ENCODE results near the gene PTPRQ.

Gene PTPRQ

DNA sequence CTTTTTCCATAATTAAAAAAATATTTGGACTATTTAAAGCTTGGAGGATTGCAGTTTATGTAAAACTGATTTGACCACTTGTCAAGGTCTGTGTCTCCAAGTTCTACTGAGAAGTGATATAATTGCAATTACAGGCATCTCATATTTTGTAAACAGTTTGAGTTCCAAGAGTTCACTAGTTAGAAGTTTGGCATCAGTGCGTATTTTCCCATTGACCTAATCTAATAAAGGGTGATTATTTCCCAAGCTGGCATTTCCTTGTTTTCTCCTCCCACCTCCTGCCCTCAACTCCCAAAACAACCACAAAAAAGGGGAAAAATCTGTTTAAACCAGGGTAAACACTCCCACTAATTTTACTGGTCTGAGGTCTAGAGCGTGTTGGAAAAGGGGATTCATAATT, 260.4 kb downstream of the PTPRQ start:
- DNase-seq (ENCODE audit: low read depth), result no peak
- TF ChIP-seq, protein P1, sequence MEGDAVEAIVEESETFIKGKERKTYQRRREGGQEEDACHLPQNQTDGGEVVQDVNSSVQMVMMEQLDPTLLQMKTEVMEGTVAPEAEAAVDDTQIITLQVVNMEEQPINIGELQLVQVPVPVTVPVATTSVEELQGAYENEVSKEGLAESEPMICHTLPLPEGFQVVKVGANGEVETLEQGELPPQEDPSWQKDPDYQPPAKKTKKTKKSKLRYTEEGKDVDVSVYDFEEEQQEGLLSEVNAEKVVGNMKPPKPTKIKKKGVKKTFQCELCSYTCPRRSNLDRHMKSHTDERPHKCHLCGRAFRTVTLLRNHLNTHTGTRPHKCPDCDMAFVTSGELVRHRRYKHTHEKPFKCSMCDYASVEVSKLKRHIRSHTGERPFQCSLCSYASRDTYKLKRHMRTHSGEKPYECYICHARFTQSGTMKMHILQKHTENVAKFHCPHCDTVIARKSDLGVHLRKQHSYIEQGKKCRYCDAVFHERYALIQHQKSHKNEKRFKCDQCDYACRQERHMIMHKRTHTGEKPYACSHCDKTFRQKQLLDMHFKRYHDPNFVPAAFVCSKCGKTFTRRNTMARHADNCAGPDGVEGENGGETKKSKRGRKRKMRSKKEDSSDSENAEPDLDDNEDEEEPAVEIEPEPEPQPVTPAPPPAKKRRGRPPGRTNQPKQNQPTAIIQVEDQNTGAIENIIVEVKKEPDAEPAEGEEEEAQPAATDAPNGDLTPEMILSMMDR (IDR thresholded peaks at IDR 0.05; ENCODE audit: insufficient read depth, low read depth, low read length, missing control alignments), result no peak
- no peak overlapping the region for H3K4me3 ChIP-seq (ENCODE audit: low read length)

DNA sequence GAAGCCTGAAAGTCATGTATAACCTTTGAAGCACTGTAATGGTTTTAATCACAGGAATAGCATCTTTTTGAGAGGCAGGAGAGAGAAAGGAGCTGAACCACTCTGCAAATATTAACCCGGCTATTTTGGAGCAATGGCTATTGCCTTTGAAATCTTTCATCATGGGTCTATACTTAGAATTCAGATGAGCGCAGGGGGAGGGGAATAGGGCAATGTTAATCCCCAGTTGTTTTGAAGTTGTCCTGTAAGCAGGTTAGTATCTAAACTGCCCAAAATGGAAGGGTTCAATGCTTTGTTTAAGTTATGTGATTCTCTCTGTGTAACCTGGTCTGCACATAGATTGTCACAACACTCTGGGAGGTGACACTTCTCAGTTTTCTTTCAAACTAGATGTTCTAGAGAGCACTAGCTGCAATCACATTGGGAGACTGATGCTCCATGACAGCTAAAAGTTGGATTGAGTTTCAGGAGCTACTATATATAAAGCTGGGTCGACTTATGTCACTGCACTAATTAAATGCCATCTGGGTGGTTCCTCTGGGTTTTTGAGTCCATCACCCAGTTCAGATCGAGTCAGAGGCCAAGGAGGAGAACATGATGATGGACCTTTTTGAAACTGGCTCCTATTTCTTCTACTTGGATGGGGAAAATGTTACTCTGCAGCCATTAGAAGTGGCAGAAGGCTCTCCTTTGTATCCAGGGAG, 263.2 kb downstream of the PTPRQ start, which contains the start of gene MYF6:
Gene MYF6, plus strand, starts transcription at position 509 of the 704 bp plus-strand sequence. Its CDS starts 86 bp downstream, at position 595.
- TF ChIP-seq, protein P1 (IDR thresholded peaks at IDR 0.05; ENCODE audit: insufficient read depth, low read depth, low read length, missing control alignments), result no peak
- no peak for DNase-seq (ENCODE audit: low read depth)
- no peak within 1 kb of the TSS for H3K4me3 ChIP-seq (ENCODE audit: low read length)

DNA sequence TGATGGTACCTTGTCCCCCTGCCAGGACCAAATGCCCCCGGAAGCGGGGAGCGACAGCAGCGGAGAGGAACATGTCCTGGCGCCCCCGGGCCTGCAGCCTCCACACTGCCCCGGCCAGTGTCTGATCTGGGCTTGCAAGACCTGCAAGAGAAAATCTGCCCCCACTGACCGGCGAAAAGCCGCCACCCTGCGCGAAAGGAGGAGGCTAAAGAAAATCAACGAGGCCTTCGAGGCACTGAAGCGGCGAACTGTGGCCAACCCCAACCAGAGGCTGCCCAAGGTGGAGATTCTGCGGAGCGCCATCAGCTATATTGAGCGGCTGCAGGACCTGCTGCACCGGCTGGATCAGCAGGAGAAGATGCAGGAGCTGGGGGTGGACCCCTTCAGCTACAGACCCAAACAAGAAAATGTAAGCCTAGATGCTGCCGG, 263.8 kb downstream of the PTPRQ start:
- no peak overlapping the region for H3K4me3 ChIP-seq (ENCODE audit: low read length)
- TF ChIP-seq, protein P1 (IDR thresholded peaks at IDR 0.05; ENCODE audit: insufficient read depth, low read depth, low read length, missing control alignments), result no peak
- no peak for DNase-seq (ENCODE audit: low read depth)

DNA sequence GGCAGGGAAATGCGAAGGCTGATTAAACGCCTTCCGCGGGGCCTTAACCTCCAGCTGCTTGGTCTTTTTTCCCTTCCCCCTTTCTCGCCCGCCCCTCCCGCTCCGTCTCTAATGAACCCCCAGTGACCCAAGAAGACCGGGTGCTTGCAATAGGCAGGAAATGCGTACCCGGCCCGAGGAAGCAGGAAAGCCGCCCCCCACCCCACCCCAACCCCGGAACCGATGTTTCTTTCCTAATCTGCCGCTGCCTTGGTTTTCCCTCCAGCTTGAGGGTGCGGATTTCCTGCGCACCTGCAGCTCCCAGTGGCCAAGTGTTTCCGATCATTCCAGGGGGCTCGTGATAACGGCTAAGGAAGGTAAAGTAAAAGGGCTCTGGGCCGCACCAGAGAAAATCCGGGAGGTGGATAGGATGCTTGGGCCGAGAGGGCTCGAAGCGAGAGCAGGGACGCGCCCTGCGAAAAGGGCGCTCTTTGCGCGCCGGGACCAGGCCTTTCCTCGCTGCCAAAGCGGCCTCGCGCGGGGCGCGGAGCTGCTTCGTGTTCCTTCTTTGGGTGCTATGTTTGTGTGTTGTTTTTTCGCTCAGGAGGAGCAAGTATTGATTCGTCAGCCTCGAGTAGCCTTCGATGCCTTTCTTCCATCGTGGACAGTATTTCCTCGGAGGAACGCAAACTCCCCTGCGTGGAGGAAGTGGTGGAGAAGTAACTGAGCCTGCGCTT, 264.4 kb downstream of the PTPRQ start:
- no peak overlapping the region for H3K4me3 ChIP-seq (ENCODE audit: low read length)
- TF ChIP-seq, protein P1 (IDR thresholded peaks at IDR 0.05; ENCODE audit: insufficient read depth, low read depth, low read length, missing control alignments), result no peak

DNA sequence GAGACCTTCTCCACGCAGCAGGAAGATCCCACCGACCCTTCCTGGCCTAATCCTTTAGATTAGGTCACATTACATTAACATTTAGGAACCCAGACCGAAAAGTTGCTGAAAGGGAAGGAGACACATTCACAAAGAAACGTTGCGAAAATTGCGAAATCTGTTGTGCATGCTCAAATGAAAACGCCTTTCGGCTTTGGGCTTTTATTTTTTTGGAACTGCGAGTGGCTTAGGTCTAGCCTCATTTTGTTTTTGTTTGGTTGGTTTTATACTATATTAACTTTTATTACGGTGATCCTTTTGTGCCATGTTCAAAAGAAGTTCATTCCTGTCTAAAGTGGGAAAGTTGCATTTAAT, 264.9 kb downstream of the PTPRQ start:
- H3K4me3 ChIP-seq (ENCODE audit: low read length), result no peak overlapping the region
- no peak for DNase-seq (ENCODE audit: low read depth)
- TF ChIP-seq, protein P1 (IDR thresholded peaks at IDR 0.05; ENCODE audit: insufficient read depth, low read depth, low read length, missing control alignments), result no peak

More for the DNA sequence above, 264.4 kb downstream of the PTPRQ start:
- no peak for DNase-seq (ENCODE audit: low read depth)

DNA sequence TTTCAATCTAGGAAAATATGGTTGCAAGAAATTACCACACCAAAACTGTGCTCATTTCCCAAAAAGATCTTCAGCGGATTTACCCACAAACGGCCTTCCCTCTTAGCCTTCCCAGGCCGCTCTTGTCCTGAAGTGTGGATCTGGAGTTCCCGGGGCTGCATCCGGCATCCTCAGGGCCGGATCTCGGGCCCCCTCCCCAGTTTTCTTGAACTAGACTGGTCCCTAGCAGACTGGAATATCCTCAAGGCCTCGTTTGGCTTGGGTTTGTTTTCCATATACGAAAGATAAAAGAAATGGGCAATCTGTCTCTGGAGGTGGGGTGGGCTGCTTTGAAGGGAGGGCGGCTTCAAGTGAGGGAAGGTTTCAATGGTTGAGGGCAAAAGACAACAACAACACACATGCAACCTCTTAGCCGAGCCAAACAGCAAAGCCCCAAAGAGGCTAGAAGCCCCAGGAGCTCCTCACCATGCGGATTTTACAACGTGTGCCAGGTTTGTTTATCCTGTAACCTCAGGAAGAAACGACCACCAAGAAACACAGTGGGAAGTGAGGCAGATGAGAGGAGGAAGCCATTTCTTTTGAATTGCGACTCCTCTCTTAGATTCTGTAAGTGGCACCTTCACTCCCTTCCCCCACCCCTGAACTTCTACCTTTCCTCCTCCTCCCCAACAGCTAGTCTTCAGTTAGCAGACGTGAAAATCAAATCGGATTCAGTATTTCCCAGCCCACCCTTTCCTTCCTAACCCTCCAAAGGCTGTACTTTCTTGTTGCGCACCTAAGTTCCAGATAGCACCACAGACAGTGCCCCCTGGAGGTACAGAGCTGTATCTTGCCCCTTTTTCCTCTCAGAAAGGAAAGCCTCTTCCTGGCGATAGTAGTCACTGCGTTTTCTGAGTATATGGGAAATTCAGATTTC, 266.0 kb downstream of the PTPRQ start:
- DNase-seq (ENCODE audit: low read depth), result peak; percentile 8
- no peak overlapping the region for H3K4me3 ChIP-seq (ENCODE audit: low read length)
- TF ChIP-seq, protein P1 (IDR thresholded peaks at IDR 0.05; ENCODE audit: insufficient read depth, low read depth, low read length, missing control alignments), result peak; percentile 31
